DOHH2 (cell line): Measurements from ENCODE around the gene C4orf50.

ENCODE experiments used
- H3F3A ChIP-seq: fragments of 200-600 bp; sonication (generic), shearing (Covaris generic); 2 replicates; pipeline ENCODE4 v1.6.0; 2016; ENCODE audit warnings: antibody characterized with exemption, mild to moderate bottlenecking; ENCODE audit not compliant: control insufficient read depth, insufficient read depth
- H3K27ac ChIP-seq: fragments of 200-600 bp; sonication (generic); 2 replicates; pipeline ENCODE4 v1.5.1; 2014; ENCODE audit warnings: low read depth, mild to moderate bottlenecking, low read length, moderate library complexity
- H3K27me3 ChIP-seq: fragments of 200-600 bp; sonication (generic); 2 replicates; pipeline ENCODE4 v1.6.1; 2014; ENCODE audit warnings: mild to moderate bottlenecking, low read length, mixed read lengths; ENCODE audit not compliant: control insufficient read depth
- H3K36me3 ChIP-seq: fragments of 200-600 bp; sonication (generic); 2 replicates; pipeline ENCODE4 v1.6.1; 2014; ENCODE audit warnings: mild to moderate bottlenecking, low read length, moderate library complexity, mixed read lengths; ENCODE audit not compliant: control insufficient read depth
- H3K4me1 ChIP-seq: fragments of 200-600 bp; sonication (generic); 2 replicates; pipeline ENCODE4 v1.6.1; 2014; ENCODE audit warnings: mild to moderate bottlenecking, low read length, mixed read lengths; ENCODE audit not compliant: control insufficient read depth
- H3K4me2 ChIP-seq: fragments of 200-600 bp; sonication (generic); 2 replicates; pipeline ENCODE4 v1.6.0; 2014; ENCODE audit warnings: mild to moderate bottlenecking, low read length, moderate library complexity
- H3K4me3 ChIP-seq: fragments of 200-600 bp; sonication (generic); 2 replicates; pipeline ENCODE4 v1.5.1; 2014; ENCODE audit warnings: mild to moderate bottlenecking, low read length, mixed read lengths
- H3K79me2 ChIP-seq: fragments of 200-600 bp; sonication (generic); 2 replicates; pipeline ENCODE4 v1.6.1; 2014; ENCODE audit warnings: mild to moderate bottlenecking, low read length, mixed read lengths; ENCODE audit not compliant: control insufficient read depth
- H3K9me2 ChIP-seq: fragments of 200-600 bp; sonication (generic); replicated peaks from 2 replicates; pipeline ENCODE4 v1.6.1; 2014; ENCODE audit warnings: mild to moderate bottlenecking, low read length, mixed read lengths; ENCODE audit not compliant: control insufficient read depth
- H3K9me3 ChIP-seq: fragments of 200-600 bp; sonication (generic); 2 replicates; pipeline ENCODE4 v1.6.1; 2014; ENCODE audit warnings: antibody characterized with exemption, low read length, mixed read lengths; ENCODE audit not compliant: control insufficient read depth, insufficient read depth
- H4K20me1 ChIP-seq: fragments of 200-600 bp; sonication (generic); 2 replicates; pipeline ENCODE4 v1.6.0; 2014; ENCODE audit warnings: low read depth, mild to moderate bottlenecking, antibody characterized with exemption, low read length, moderate library complexity; ENCODE audit not compliant: control insufficient read depth, insufficient read depth
- EZH2phosphoT487 ChIP-seq: fragments of 200-600 bp; sonication (generic); IDR thresholded peaks from 2 replicates; pipeline ENCODE4 v1.6.1; 2017; ENCODE audit warnings: borderline replicate concordance, mild to moderate bottlenecking, antibody characterized with exemption, low read length, moderate library complexity, mixed read lengths
- TF ChIP-seq, protein P1 (sequence below): fragments of 200-600 bp; sonication (generic); IDR thresholded peaks from one replicate; pipeline ENCODE4 v1.5.1; 2014; ENCODE audit warnings: antibody characterized with exemption, mild to moderate bottlenecking, low read depth, low read length; ENCODE audit not compliant: poor library complexity, severe bottlenecking

The C4orf50 gene

DNA sequence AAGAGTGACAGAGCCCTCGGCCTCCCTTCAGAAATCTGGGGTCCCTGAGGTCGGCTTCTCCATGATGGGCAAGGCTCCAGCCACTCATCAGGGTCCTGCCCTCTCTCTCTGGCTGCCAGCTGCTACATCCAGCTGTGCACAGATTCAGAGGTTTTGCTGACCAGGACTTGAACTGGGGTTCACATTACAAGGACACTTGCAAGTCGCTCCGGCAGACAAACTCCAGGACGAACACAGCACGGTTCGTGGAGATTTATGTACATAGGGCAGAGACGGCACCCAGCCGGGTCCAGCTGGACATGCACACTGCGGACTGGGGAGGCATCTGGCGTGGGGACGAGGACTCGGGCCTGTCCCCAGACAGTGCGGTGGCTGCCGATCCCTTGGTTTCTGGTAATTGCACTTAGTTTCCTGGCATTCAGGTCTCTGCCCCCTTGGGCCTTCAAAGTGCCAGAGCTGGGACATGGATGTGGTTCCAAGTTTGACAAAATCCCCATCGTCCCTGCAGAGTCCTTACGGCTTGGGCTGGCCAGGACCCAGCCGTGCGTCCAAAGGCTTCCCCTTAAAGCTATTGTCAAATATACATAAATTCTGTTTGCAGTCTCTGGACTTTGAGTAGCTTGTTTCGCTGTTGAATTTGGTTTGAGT is 6.2 kb upstream of the C4orf50 start:
- H3K27ac ChIP-seq, result no peak overlapping the region
- H3K27me3 ChIP-seq, result no peaks in the 10 kb centered on the region
- TF ChIP-seq, protein P1, sequence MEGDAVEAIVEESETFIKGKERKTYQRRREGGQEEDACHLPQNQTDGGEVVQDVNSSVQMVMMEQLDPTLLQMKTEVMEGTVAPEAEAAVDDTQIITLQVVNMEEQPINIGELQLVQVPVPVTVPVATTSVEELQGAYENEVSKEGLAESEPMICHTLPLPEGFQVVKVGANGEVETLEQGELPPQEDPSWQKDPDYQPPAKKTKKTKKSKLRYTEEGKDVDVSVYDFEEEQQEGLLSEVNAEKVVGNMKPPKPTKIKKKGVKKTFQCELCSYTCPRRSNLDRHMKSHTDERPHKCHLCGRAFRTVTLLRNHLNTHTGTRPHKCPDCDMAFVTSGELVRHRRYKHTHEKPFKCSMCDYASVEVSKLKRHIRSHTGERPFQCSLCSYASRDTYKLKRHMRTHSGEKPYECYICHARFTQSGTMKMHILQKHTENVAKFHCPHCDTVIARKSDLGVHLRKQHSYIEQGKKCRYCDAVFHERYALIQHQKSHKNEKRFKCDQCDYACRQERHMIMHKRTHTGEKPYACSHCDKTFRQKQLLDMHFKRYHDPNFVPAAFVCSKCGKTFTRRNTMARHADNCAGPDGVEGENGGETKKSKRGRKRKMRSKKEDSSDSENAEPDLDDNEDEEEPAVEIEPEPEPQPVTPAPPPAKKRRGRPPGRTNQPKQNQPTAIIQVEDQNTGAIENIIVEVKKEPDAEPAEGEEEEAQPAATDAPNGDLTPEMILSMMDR, result no peak
- no peak for TF ChIP-seq EZH2phosphoT487

DNA sequence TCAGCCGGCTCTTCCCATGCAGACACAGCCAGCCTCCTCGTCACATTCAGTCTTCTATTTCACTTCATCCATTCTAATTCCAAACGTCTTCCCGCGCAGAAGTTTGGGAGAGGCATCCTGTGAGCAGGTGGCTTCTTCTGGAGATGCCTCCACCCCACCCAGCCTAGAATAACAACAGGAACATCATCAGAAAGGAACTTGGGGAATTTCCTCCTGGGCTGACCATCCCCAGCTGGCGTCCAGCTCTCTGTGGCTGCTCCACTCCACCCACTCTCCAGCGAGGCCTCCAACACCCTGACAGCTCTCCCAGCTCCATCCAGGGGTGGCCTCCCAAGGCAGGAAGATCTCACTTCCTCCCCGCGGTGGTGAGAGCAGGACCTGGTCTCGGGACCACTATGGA is 5.5 kb upstream of the C4orf50 start:
- Histone ChIP-seq H3K9me2 (no peaks in the 10 kb centered on the region), H3K9me3 (no peaks in the 10 kb centered on the region), H3K36me3 (no peaks in the 10 kb centered on the region), H3K27ac (no peak overlapping the region), H3K4me1 (no peaks in the 10 kb centered on the region), H3K79me2 (no peaks in the 10 kb centered on the region), H3K4me2 (no peak overlapping the region), H4K20me1 (no peaks in the 10 kb centered on the region), H3K27me3 (no peaks in the 10 kb centered on the region), H3F3A (no peaks in the 10 kb centered on the region), H3K4me3 (no peak overlapping the region)
- no peak for TF ChIP-seq EZH2phosphoT487
- TF ChIP-seq, protein P1, result no peak

More for the DNA sequence above, 6.2 kb upstream of the C4orf50 start:
- H3K9me2 ChIP-seq, result no peaks in the 10 kb centered on the region
- H3K4me1 ChIP-seq, result no peaks in the 10 kb centered on the region
- no peaks in the 10 kb centered on the region for H3K9me3 ChIP-seq
- no peak overlapping the region for H3K4me3 ChIP-seq
- no peak overlapping the region for H3K4me2 ChIP-seq
- no peaks in the 10 kb centered on the region for H4K20me1 ChIP-seq
- no peaks in the 10 kb centered on the region for H3F3A ChIP-seq
- H3K79me2 ChIP-seq, result no peaks in the 10 kb centered on the region
- H3K36me3 ChIP-seq, result no peaks in the 10 kb centered on the region

DNA sequence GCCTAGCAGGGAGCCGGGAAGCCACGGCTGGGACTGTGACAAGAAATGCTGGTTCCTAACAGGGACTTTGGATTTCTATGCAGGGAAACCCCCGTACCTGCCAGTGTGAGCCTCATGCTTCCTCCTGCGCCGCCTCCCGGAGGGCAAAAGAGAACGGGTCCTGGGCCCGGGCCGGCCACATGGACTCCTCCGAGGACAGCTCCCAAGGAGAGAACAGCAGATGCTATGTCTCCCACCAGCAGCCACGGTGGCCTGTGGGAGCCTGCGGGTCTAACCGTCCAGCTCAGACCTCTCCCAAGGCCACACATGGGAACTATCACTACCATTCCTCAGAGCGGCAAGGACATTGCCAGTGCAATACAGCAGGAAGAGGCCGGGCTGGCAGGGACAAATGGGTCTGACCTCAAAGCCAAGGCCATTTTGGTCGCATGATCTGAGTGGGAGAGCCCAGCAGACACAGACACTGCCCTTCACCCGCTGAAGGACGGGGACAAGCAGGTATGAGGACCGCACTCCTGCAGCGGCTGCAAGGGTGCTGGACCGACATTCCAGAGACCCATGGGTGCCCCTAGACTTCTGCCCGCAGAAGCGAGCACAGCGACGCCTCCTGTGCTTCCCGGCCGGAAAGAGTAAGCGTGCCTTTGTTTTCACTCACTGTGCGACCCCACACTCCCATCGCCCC is 4.5 kb upstream of the C4orf50 start:
- no peaks in the 10 kb centered on the region for H3K9me2 ChIP-seq
- TF ChIP-seq, protein P1, result no peak
- no peak for TF ChIP-seq EZH2phosphoT487
- no peak overlapping the region for H3K4me2 ChIP-seq
- H3F3A ChIP-seq, result no peaks in the 10 kb centered on the region
- no peaks in the 10 kb centered on the region for H3K36me3 ChIP-seq
- H3K27ac ChIP-seq, result no peak overlapping the region
- H3K4me3 ChIP-seq, result no peak overlapping the region
- H3K27me3 ChIP-seq, result no peaks in the 10 kb centered on the region
- no peaks in the 10 kb centered on the region for H3K79me2 ChIP-seq
- no peaks in the 10 kb centered on the region for H3K4me1 ChIP-seq
- H4K20me1 ChIP-seq, result no peaks in the 10 kb centered on the region
- H3K9me3 ChIP-seq, result no peaks in the 10 kb centered on the region
